COR-L47 (cell line): ENCODE data around the gene DRAM1.
"Not testable (repeated sequence)": the region's sequence is repeated elsewhere in the genome, so short reads cannot be mapped to it uniquely, and the experiment has no call there.

Experiments used
- DNase-seq: peaks from one replicate; lab custom pipeline; 2025; lab: John Stamatoyannopoulos, UW

The DRAM1 gene

GRCh38 chr12:101906226-101906625 lies 28.8 kb downstream of the DRAM1 start:
- no peak for DNase-seq

- DNase-seq, result no peak
These were observed 31.0 kb downstream of the DRAM1 start for GRCh38 chr12:101908395-101908794.

GRCh38 chr12:101909646-101910045 lies 32.3 kb downstream of the DRAM1 start:
- no peak for DNase-seq

- DNase-seq, result no peak
These were observed 38.5 kb downstream of the DRAM1 start for GRCh38 chr12:101915841-101916240.

- not testable (repeated sequence) for DNase-seq
These were observed 41.4 kb downstream of the DRAM1 start for GRCh38 chr12:101918805-101919204.

GRCh38 chr12:101919447-101919846 lies 42.1 kb downstream of the DRAM1 start:
- no peak for DNase-seq

- DNase-seq, result no peak
These were observed 43.5 kb downstream of the DRAM1 start for GRCh38 chr12:101920906-101921305.

GRCh38 chr12:101923045-101923718 lies 45.8 kb downstream of the DRAM1 start:
- no peak for DNase-seq

- no peak for DNase-seq
These were observed 47.2 kb downstream of the DRAM1 start for GRCh38 chr12:101924618-101925017.

GRCh38 chr12:101925361-101925760 lies 48.0 kb downstream of the DRAM1 start:
- no peak for DNase-seq

GRCh38 chr12:101925935-101926334 lies 48.6 kb downstream of the DRAM1 start:
- no peak for DNase-seq

GRCh38 chr12:101927036-101927435 lies 49.7 kb downstream of the DRAM1 start:
- DNase-seq, result no peak

- DNase-seq, result no peak
These were observed 50.6 kb downstream of the DRAM1 start for GRCh38 chr12:101927999-101928398.

- no peak for DNase-seq
These were observed 51.2 kb downstream of the DRAM1 start for GRCh38 chr12:101928556-101928955.

- DNase-seq, result no peak
These were observed 52.1 kb downstream of the DRAM1 start for GRCh38 chr12:101929365-101930041.

- no peak for DNase-seq
These were observed 54.3 kb downstream of the DRAM1 start for GRCh38 chr12:101931498-101932326.

- no peak for DNase-seq
These were observed 56.6 kb downstream of the DRAM1 start for GRCh38 chr12:101933866-101934514.

GRCh38 chr12:101935890-101936746 lies 58.7 kb downstream of the DRAM1 start:
- no peak for DNase-seq

- no peak for DNase-seq
These were observed 61.9 kb downstream of the DRAM1 start for GRCh38 chr12:101939306-101939705.

GRCh38 chr12:101939856-101940265 lies 62.5 kb downstream of the DRAM1 start:
- DNase-seq, result peak; percentile 24

- DNase-seq, result no peak
These were observed 63.1 kb downstream of the DRAM1 start for GRCh38 chr12:101940400-101940950.
